Measurements from ENCODE around the gene MED14. TPM values are rescaled to one million over a fixed set of nuclear protein-coding genes. Genes with fewer than 3 reads are reported as not detected.

The MED14 gene
- total and polyA plus RNA-seq, 2 experiments from 2014 or later: 13.3 to 34.7 TPM

DNA sequence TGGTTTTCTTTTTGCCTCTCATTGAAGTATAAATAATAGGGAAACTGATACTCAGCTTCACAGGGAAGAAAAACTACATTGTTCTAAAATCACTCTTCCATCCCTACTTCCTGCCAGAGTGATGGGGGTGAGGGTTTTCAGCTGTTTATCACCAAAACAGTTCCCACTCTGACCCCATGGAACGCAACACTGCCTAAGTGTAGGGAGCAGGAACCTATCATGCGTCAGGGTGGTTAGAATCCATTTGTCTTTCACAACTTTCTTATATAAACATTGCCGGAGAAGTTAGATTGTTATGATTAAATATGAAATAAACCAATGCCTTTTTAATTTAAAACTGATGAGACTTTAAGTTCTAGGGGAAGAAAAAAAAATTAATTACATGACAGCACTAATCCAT, 128.0 kb downstream of the MED14 start:
- WGBS, 2 experiments (ENCODE audit: low coverage in 1 of 2, low lambda C conversion rate in 2 of 2, missing lambda C conversion rate in 2 of 2): 68 to 73% methylated on average over 3 of the region's 3 CpGs
- H3K4me1 ChIP-seq (ENCODE audit: insufficient read depth): no peaks in the 10 kb centered on the region
- no peaks in the 10 kb centered on the region; the same call in 1 of the 2 replicates for H3K36me3 ChIP-seq (ENCODE audit: low read depth)
- no peaks in the 10 kb centered on the region for H3K9me3 ChIP-seq (ENCODE audit: low read depth)
- H4K20me1 ChIP-seq (ENCODE audit: insufficient read depth): no peaks in the 10 kb centered on the region
- H3K9ac ChIP-seq: no peak overlapping the region
- H3K79me2 ChIP-seq (ENCODE audit: insufficient read depth): no peaks in the 10 kb centered on the region
- in situ Hi-C loops (cut with MboI): no loop called here
- no peak overlapping the region for H3K27ac ChIP-seq
- TF ChIP-seq EZH2phosphoT487 (IDR thresholded peaks at IDR 0.05; ENCODE audit: insufficient read depth, low read depth): no peak
- TF ChIP-seq EZH2 (IDR thresholded peaks at IDR 0.05; ENCODE audit: insufficient read depth, poor library complexity, severe bottlenecking): no peak
- no peak overlapping the region for H3K4me3 ChIP-seq
- H3K27me3 ChIP-seq (replicated peaks; ENCODE audit: insufficient read depth): no peaks in the 10 kb centered on the region
- no peak overlapping the region for H3K4me2 ChIP-seq (ENCODE audit: unreplicated experiment)
- no peak for DNase-seq
- H2AFZ ChIP-seq: no peak overlapping the region
- no peaks in the 10 kb centered on the region for H3F3A ChIP-seq (ENCODE audit: insufficient read depth)
- no peaks in the 10 kb centered on the region for H3K9me2 ChIP-seq (ENCODE audit: insufficient read depth)

GRCh38 chrX:40603446-40603845, 131.9 kb downstream of the MED14 start:
- Histone ChIP-seq H3K9ac (no peak overlapping the region), H3K27ac (no peak overlapping the region), H3K79me2 (ENCODE audit: insufficient read depth) (no peaks in the 10 kb centered on the region), H3K9me2 (ENCODE audit: insufficient read depth) (no peaks in the 10 kb centered on the region), H3K9me3 (ENCODE audit: low read depth) (no peaks in the 10 kb centered on the region), H3K4me1 (ENCODE audit: insufficient read depth) (no peaks in the 10 kb centered on the region), H3K36me3 (ENCODE audit: low read depth) (peaks cover 6% of the 10 kb centered on the region; the same call in 1 of the 2 replicates), H3K27me3 (replicated peaks; ENCODE audit: insufficient read depth) (no peaks in the 10 kb centered on the region), H3F3A (ENCODE audit: insufficient read depth) (no peaks in the 10 kb centered on the region), H2AFZ (no peak overlapping the region), H3K4me2 (ENCODE audit: unreplicated experiment) (no peak overlapping the region), H3K4me3 (no peak overlapping the region), H4K20me1 (ENCODE audit: insufficient read depth) (no peaks in the 10 kb centered on the region)
- TF ChIP-seq EZH2 (IDR thresholded peaks at IDR 0.05; ENCODE audit: insufficient read depth, poor library complexity, severe bottlenecking) (no peak), EZH2phosphoT487 (IDR thresholded peaks at IDR 0.05; ENCODE audit: insufficient read depth, low read depth) (no peak)
- no peak for DNase-seq
- in situ Hi-C loops (cut with MboI): no loop called here
- 97 to 100% methylated on average over 6 of the region's 6 CpGs for WGBS, 2 experiments (ENCODE audit: low coverage in 1 of 2, low lambda C conversion rate in 2 of 2, missing lambda C conversion rate in 2 of 2)

Other genes with a start within 250 kb of the MED14 start
- 211 and 212 TPM in 2 replicates for gene ATP6AP2, start 154.6 kb downstream of the MED14 start, total RNA-seq (2014; rRNA removed; shearing (Covaris generic))
- 442 and 443 TPM in 2 replicates for gene ATP6AP2, start 154.6 kb downstream of the MED14 start, polyA plus RNA-seq (2016; fragmentation: Nextera tagmentation; extraction: Ambion mirVana)
- not detected in 2 replicates for gene MPC1L, start 112.1 kb downstream of the MED14 start, total RNA-seq (2014; rRNA removed; shearing (Covaris generic))
- gene MPC1L, start 112.1 kb downstream of the MED14 start, polyA plus RNA-seq (2016; fragmentation: Nextera tagmentation; extraction: Ambion mirVana): not detected in 2 replicates
- 7.7 and 12.9 TPM in 2 replicates for gene CXorf38, start 88.0 kb downstream of the MED14 start, total RNA-seq (2014; rRNA removed; shearing (Covaris generic))
- gene CXorf38, start 88.0 kb downstream of the MED14 start, polyA plus RNA-seq (2016; fragmentation: Nextera tagmentation; extraction: Ambion mirVana): 8.7 and 9.4 TPM in 2 replicates